NCI-H128 (cell line): ENCODE results near the gene BBS2.

Experiments
- DNase-seq: peaks from one replicate; lab custom pipeline; 2025; ENCODE audit not compliant: unreplicated experiment; lab: John Stamatoyannopoulos, UW

The BBS2 gene

GRCh38 chr16:56478281-56479049 is 41.4 kb downstream of the BBS2 start:
- no peak for DNase-seq

GRCh38 chr16:56477096-56477878 is 42.5 kb downstream of the BBS2 start:
- DNase-seq: no peak

GRCh38 chr16:56475201-56475600 is 44.6 kb downstream of the BBS2 start:
- no peak for DNase-seq

GRCh38 chr16:56470666-56471065 is 49.2 kb downstream of the BBS2 start:
- no peak for DNase-seq

- no peak for DNase-seq
These were observed 49.6 kb downstream of the BBS2 start for GRCh38 chr16:56470232-56470631.

- DNase-seq: no peak
These were observed 50.1 kb downstream of the BBS2 start for GRCh38 chr16:56469748-56470147.

GRCh38 chr16:56468800-56469199 is 51.0 kb downstream of the BBS2 start:
- no peak for DNase-seq

GRCh38 chr16:56466344-56466743 is 53.5 kb downstream of the BBS2 start:
- no peak for DNase-seq

- no peak for DNase-seq
These were observed 56.7 kb downstream of the BBS2 start for GRCh38 chr16:56463153-56463552.

GRCh38 chr16:56462064-56462796 is 57.6 kb downstream of the BBS2 start:
- DNase-seq: no peak

- no peak for DNase-seq
These were observed 59.7 kb downstream of the BBS2 start for GRCh38 chr16:56460101-56460500.

- DNase-seq: no peak
These were observed 61.8 kb downstream of the BBS2 start for GRCh38 chr16:56457927-56458470.

- no peak for DNase-seq
These were observed 67.8 kb downstream of the BBS2 start for GRCh38 chr16:56451753-56452689.

- peak; percentile 87 for DNase-seq
These were observed 68.7 kb downstream of the BBS2 start, which contains the start of the genes NUDT21 and OGFOD1 for GRCh38 chr16:56450986-56451752. TSS of gene NUDT21 (minus strand) at chr16:56451332. CDS start at chr16:56451202, 130 bp downstream. TSS of gene OGFOD1 (plus strand) at chr16:56451554. CDS start at chr16:56451613, 59 bp downstream.

GRCh38 chr16:56450275-56450985 is 69.4 kb downstream of the BBS2 start:
- no peak for DNase-seq

GRCh38 chr16:56448005-56448404 is 71.8 kb downstream of the BBS2 start:
- DNase-seq: no peak

- DNase-seq: no peak
These were observed 72.5 kb downstream of the BBS2 start for GRCh38 chr16:56447286-56447685.

- no peak for DNase-seq
These were observed 81.8 kb downstream of the BBS2 start for GRCh38 chr16:56438038-56438437.

- no peak for DNase-seq
These were observed 83.6 kb downstream of the BBS2 start for GRCh38 chr16:56436258-56436657.
